Measurements from ENCODE around the gene FOXC1. TPM values are rescaled to one million over a fixed set of nuclear protein-coding genes. Genes with fewer than 3 reads are reported as not detected.

Gene FOXC1
- total RNA-seq, 1 donor from 2014 or later = 4.8 TPM

DNA sequence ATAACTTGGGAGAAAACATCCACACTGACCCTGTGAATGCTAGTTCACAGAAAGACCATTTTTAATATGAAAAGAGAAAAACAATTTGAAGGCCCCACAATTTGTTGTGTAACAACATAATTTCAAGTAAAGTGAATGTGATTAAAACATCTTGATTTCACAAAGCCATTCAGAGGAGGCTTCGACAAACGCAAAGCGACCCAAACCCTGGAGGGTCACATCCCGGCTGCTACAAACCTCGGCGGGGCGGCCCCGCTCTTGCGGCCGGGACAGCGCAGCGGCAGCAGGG lies 14.0 kb downstream of the FOXC1 start:
- no peak for DNase-seq

DNA sequence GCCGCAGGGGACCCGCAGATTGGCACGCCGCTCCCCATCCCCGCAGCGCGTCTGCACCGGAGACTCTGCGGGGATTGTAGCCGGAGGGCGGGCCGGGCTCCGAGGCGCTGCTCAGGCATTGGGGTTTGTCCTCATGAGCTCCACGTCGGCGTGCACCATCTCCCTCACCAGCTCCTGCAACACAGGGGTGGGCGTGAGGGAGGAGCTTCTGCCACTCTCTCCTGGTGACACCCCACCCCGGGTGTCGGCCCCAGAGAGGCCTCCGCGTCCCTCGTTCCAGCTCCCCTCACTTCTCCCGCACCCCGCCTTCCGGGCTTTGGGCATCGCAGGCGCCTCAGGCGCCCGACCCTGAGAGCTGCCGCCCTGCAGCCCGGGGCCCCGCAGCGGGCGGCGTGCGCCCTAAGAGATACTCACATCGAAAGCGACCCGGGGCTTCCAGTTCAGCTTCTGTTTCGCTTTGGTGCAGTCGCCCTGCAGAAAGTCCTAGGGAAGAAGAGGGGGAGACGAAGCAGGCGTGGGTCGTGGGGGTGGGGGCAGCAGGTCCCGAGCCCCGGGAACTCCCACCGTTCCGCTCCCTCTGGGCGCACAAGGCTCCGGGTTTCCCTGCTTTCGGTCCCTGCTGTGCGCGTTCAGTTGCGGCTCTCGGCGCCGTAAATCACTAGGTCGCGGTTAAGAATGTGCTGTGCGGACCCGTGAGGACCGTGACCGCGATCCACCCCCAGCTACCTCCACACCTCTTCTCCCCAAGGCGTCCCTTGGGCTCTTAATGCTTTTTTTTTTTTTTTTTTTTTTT lies 14.5 kb downstream of the FOXC1 start:
- no peak for DNase-seq

DNA sequence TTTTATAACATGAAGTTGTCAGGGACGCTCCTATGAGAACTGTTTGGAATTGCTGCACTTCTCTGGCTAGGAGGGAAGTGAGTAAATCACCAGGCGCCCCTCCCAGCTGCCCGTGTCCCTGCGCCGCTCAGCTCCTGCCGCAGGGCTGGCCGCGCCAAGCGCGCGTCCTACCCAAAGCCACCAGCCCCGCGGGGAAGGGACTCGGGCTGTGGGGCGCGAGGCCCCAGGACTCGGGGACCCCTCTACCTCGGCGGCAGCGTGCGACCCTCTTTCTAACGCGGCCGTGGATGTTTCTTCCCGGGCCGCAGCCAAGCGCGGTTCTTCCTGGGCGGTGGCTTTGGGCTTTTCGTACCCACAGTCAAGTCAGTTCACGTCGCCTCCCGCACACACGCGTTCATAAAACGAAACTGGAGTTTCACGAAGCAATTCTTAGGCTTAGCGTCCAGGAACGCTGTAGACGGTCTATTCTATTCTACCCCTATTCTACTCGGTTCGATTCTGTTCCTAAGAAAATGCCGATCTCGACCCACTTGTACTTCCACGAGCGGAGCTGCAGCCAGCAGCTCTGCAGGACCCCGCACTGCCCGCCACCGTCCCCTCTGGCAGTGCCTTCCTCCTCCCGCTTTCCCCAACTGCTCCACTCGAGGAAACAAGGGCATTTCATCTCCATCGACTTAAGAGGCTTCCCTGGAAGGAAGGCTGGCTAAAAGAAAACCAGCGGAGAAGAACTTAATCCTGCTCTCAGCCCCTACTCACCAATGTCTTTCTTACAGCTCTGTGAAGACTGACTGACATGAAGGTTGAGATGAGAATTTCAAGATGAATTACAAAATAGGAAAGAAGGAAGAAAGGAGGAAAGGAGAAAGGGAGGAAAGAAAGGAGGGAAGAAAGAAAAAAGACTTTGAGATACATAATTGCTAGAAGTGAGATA lies 15.4 kb downstream of the FOXC1 start:
- no peak for DNase-seq

DNA sequence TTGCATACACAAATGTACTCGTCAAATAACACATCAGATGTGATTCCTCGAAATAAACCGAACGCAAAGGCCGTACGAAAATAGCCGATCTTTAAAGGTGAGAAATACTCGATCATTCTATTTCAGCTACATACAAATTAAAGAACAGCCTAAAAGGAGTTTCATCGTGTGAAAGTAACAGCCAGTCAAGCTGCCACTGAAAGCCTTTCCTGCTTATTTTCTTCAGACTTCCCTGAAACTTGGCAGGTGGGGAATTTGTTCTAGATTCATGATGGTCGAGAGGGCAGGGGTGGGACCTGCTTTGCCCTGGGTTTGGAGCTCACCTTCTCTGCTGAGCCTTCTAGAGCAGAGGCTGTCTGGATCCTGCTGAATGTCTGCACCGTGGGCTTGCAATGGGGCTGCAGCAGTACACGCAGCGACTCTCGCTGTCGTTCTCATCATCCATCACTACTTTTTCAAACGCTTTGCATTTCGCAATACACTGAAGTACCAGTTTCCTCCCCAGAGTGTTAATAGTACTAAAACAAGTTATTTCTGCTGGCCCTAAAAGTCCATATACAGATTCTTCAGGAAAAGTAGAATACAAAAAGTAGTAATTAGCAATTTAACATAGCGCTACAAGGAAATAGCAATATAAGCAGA lies 16.2 kb downstream of the FOXC1 start:
- no peak for DNase-seq

DNA sequence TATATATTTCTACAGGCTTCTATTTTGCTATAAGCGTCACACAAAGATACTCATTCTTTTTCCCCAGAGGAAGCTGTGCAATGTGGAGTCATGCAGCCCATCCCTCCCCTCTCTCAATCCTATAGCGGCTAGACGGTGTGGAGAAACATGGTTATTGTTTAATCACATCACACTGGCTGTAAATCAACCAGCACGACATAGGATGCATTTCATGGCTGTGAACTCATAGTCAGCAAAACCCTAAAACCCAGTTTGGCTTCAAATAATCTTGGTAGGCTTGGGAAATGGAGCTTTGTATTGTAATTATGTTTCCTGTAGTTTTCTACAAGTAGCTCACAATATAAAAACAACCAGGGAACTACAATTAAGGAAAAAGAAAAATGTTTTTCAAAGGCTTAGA lies 16.8 kb downstream of the FOXC1 start:
- no peak for DNase-seq

DNA sequence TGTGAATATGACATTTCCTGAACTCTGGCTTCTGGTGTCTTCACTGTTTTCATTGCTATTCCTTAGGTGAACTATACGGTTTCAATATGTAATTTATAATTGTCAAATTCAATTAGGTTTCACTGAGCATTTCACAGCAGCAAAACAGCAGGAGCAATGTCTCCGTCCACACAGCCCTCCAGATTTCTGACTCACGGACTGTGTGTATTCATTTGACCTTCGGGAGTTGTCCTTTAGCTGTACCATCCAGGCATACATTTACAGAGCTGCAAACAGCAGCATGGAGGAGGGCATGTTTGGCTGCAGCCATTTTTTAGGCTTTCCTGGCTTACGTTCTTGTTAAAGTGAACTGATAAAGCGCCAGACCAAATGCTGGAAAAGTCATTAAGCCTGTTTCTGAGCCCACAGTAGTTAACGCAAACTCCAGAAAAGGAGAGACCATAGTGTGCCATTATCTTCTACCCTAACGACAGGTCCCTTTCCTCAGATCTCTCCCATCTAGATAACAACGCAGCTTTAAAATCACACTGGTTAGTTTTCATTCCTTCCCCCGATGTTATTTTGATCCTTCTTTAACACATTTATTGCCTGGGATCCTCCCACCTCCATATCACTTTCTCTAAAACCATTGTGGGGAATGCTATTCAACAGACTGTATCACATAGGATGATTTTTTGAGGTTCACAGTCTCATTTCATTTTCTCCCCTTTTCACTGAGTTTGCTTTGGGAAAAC lies 18.3 kb downstream of the FOXC1 start:
- DNase-seq = no peak

DNA sequence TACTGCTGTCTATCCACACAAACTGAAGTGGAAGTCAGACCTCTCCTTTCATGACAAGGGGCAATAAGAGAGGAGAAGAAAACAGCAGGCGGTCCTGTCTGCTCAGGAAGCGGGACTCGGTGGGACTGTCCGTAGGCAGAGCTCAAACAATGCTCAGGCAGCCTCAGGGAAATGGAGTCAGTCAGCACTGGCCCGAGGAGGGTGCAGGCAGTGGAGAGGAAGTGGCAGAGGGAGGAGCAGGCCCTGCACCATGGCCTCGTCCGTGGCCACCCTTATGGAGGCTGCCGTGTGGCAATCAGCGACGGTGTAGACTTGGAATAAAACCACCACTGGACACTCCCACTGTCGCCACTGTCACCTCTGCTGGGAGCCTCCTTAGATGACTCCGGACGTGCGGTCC lies 19.6 kb downstream of the FOXC1 start:
- no peak for DNase-seq

DNA sequence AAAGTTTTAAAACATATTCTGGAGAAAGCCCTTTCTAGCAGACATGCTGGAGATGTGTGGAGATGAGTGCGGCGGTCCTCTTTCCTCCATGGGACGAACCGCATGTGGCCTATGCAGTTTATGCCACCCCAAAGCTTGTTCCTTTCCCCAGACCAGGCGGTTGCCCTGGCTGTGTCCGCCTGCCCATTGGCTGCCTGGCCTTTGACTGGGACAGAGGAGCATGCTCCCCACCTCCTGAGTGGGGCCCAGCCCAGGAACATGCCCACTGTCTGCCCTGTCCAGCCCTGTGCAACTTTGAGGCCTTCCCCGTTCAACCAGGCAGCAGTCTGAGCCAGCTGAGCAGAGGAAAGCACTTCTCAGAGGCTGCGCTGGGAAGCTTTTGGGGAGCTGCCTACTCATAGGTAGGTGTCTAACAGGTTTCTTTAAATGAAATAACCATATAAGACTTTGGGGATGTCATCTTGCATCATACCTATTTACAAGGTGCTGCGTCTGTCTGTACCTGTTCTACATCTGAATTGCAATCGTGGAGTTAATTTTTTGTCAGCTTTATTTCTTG lies 20.6 kb downstream of the FOXC1 start:
- DNase-seq = no peak

DNA sequence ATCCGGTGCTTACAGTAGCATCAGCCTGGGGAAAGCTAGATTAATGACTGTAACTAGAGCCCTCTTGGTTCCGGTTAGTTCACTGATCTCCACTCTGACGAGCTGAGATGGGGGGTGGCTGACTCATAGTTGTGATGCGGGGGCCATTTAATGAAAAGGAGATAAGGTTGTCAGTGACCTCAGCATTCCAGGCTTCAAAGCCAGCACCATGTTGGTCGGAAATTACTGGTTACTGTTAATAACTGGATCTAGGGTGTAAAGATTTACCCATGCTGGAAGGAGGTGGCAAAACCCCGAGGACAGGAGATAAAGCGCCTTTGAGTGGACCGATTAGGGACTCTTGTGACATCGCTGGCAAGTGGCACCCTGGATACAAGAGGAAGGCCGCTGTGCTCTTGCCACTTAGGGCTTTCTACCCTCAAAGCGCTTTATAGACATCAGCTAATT lies 21.1 kb downstream of the FOXC1 start:
- DNase-seq = no peak

DNA sequence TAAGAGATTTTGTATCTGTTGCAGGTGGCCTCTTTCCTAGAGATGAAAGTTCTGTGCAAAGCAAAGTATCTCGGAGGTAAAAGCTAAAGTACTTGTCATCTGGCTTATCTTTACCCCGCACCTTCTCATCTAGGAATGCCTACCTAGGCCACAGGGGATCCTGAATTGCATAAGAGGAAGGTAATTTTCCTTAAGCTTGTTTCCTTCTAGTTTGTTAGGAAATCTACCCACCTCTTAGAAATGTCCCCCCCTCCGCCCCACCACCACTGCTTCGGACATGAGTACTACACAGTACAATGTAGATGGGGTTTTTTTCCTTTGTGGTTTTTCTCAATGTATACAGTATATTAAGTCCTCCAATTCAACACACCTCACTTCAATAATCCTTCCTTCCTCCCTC lies 21.5 kb downstream of the FOXC1 start:
- DNase-seq = no peak

DNA sequence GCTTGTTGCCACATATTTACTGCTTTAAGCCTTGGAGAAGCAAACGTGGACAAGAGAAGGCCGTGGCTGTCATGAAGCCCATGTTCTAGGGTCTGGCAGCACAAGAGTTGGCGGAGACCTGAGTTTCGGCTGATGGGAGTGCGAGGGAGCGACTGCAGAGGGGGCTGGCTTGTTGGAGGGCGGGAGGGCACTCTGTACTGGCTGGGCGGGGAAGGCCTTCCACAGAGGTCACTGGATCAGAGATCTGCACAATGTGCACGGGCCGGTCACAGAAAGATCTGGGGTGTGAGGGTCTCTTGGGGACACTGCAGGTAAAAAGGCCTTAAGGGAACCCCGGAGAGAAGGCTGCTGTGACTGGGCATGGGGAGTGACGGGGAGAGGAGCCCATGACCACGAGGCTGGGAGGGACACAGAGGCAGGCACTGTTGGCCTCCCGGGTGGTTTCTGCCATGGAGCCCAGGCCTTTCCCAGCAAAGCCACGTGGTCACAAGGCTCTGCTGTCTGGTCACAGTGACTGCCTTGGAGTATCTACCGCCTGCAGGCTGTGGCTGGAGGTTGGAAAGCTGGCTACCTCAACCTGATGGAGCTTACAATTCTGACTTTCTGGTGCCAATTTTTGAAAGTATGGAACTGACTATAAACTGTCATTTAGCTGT lies 23.8 kb downstream of the FOXC1 start:
- DNase-seq = no peak

DNA sequence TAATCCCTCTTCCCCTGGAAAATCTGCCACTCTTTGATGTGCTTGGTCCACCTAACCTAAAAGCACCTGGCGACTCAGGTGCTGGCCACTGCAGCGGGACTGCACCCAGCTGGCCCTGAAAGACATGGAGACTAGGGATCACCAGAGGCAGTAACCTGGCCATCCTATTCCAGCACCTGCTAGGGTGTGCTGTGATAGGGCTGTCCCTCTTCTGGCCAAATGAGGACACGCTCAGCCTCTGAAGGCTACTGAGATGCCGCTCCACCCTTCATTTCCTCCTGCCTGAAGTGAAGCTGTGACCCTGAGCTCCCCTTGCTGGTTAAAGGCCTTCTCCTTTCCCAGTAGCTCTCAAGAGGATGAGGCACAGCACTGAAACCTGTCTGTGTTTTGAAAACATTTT lies 24.4 kb downstream of the FOXC1 start:
- no peak for DNase-seq

DNA sequence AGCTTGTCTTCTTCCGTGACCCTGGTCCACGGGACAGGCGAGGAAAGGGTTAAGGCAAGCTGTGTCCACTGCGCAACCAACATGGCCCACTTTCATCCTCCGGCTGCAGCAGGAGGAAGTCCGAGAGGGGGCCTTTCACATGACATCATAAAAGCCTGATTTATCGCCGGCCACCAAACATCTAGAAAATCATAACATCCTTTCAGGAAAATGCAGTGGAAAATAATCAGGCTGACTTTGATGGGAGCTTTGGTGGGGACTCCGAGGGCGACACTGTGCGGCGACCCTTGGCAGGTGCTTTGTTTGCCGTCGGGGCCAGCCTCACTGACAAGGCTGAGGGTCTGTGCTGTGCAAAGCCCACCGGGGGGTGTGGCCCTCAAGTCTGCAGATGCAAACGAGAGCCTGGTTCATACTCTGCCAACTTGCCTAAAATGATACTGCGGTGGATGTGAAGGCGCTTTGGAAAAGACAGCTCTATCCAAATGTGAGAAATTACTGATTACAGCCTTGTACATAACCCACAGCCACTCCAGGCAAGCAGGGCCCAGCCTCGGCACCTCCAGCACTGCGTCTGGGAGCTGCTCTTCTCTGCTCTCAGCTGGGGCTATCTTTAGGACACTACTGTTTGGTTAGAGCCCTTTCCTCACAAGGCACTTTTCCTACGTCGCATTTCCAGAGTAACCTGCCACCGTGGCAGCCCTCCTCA lies 25.7 kb downstream of the FOXC1 start:
- DNase-seq = no peak

DNA sequence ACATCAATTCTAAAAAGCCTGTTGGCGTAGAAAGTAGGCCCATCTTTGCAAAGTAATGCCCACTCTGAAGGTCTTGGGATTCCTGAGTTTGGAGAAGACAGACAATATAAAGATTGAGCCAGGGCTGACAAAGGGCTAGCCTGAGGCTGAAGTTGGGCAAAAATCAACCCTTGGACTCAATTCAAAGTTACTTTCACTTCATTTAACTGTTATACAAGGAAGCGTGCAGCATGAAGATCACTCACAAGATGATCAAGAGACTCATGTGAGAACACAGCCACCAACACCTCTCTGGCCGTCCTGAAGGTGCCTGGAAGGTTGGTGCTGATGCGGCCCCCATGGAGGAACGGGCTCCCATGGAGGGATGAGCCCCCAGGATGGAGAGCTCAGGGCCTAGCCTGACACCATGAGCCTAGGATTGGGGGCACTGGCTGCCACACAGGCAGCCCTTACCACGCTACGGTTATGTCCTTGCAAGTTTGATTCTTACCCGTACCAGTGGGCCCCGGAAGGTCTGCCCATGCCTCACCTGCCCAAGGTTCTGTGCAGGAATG lies 26.6 kb downstream of the FOXC1 start:
- DNase-seq = no peak

DNA sequence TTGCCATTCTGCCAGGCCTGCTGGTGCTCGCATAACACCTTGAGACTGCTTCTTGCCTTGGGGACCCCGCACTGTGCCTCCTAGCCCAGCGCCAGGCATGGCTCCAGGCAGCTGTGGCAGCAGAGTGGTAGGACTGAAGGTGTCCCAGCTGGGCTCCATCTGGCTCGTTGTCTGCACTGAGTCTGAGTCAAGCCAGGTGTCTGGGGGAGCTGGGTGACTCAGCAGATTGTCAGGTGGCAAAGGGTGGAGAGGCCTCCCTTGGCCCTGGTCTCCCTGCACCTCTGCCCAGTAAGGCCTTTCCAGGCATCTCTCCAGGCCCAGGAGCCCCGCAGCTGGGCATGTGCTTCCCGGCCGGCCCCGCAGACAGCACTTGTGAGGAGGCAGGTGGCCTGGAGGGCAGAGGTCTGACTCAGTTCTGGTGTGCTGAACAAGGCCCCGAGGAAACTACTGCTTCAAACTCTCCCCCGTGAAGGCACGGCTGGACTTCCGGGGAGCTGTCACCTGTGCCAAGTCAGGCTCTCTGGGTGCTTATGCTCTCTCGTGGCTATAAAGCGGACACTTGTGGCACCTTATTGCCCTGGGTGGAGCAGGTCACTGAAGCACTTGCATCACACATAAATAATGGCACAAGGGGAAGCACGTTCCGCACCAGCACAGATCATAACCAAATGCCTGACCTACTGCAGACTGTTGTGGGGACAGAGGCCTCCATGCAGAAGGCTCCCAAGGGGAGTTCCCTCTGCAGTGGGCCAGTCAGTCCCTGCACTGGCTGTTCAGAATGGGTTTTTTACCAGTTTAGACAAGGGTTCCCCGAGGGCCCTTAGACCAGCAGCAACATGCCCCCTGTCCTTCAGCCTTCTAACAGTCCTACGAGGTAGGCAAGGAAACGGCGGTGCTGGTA lies 27.5 kb downstream of the FOXC1 start:
- DNase-seq = no peak

DNA sequence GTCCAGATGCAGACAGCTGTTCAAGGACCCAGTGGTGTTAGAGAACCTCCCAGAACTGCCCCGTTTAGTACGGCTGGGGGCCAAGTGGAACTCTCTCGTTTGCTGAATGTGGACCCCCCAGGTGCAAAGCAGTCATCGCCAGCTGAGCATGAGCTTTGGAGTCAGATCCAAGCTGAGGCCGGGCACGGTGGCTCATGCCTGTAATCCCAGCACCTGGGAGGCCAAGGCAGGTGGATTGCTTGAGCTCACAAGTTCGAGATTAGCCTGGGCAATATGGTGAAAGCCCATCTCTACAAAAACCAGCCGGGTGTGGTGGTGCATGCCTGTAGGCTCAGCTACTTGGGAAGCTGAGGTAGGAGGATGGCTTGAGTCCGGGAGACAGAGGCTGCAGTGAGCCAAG lies 29.7 kb downstream of the FOXC1 start:
- no peak for DNase-seq

DNA sequence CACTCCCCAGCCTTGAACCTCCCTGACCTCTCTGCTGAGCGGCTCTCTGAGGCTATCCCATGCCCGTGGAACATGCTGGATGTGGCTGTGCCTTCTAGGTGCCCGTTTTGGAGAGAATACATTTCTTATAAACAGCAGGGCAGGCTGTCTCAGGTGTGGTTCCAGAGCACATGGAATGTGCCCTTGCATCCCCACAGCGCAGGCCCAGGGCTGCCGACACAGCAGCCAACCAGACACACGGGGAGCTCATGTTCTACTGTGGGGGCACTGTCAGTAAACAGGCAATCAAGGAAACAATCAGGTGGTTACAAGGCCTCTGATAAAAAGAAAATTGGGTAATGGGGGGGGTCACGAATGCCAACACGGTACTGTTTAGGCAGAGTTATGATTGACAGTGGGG lies 30.8 kb downstream of the FOXC1 start:
- no peak for DNase-seq

DNA sequence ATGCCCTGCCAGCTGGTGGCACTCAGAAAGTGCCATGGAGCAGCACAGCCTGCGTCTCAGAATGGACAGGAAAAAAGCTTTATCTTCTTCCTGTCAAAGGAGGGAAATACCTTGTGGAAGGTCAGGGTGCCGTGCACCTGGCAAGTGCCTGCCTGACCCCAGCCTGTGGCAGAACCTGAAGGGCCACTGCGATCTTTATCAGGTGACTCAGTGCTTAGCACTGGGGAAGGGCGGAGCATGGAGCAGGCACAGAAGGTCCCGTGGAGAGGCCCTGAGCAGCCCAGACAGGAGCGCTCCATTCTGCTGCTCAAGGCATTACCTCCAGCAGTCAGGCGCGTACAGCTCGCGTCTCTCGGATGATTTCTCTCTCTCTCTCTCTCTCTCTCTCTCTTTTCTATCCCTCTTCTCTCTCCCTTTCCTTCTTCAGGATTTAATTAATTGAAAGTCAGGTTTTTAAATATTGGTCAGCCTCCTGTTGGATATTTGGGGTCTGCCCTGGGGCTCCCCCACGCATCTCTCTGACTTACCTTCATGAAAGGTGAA lies 31.7 kb downstream of the FOXC1 start:
- no peak for DNase-seq

DNA sequence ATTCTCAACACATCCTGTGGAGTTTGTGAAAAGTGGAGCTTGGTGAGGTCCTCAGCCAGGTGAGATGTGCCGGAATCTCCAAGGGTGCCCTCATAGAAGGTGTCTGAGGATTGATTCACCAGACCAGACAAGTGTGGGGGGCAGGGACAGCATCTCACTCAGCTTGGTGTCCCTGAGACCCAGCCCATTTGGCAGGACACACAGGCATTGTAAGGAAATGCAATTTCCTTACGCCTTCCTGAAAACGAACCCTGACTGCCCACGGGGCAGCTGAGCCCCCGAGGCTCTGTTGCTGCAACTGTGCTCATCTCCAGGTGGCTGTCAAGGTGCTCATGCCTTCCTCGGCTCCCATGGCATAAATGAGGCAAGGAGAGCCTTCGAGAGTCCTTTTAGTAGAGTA lies 33.4 kb downstream of the FOXC1 start:
- DNase-seq = no peak

All from occipital lobe (tissue), 2 donors.